SH-SY5Y (cell line): Measurements from ENCODE around the gene MYMK.

Experiments used
- GATA2 ChIP-seq: IDR thresholded peaks from 2 replicates; pipeline ENCODE4 v1.6.1; 2011; ENCODE audit warnings: mild to moderate bottlenecking, low read depth, low read length
- GATA3 ChIP-seq: IDR thresholded peaks from 2 replicates; pipeline ENCODE4 v1.6.1; 2011; ENCODE audit warnings: low read depth, mild to moderate bottlenecking, low read length, moderate library complexity

DNA sequence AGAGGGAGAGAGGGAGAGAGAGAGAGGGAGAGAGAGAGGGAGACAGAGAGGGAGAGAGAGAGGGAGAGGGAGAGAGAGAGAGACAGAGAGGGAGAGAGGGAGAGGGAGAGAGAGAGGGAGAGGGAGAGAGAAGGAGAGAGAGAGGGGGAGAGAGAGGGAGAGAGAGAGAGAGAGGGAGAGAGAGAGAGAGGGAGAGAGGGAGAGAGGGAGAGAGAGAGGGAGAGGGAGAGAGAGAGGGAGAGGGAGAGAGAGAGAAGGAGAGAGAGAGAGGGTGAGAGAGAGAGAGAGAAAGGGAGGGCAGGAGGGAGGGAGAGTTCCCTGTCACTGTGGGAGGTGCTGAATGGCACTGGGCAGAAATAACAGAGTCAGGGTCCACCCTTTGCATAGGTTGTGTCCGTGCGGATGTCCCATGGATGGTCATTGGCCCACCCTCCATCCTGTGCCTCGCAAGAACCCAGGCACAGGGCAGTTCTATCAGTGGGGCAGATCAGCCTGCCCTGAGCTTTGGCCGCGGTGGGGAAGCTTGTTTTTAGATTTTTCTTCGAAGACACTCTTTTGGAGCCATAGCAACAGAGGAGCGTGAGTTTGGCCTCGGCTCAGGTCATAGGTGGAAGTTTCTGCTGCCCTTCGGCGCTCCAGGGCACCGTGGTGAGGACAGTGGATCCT lies 39.8 kb upstream of the MYMK start:
- TF ChIP-seq GATA2, result no peak
- no peak for TF ChIP-seq GATA3
